SKM-1 treated with dmso at 0.1 percent for 144 hours (cell line): ENCODE measurements around the gene STK39.

ENCODE experiments used
- DNase-seq: peaks from one replicate; lab custom pipeline; 2025; ENCODE audit not compliant: unreplicated experiment; lab: John Stamatoyannopoulos, UW

STK39 gene

DNA sequence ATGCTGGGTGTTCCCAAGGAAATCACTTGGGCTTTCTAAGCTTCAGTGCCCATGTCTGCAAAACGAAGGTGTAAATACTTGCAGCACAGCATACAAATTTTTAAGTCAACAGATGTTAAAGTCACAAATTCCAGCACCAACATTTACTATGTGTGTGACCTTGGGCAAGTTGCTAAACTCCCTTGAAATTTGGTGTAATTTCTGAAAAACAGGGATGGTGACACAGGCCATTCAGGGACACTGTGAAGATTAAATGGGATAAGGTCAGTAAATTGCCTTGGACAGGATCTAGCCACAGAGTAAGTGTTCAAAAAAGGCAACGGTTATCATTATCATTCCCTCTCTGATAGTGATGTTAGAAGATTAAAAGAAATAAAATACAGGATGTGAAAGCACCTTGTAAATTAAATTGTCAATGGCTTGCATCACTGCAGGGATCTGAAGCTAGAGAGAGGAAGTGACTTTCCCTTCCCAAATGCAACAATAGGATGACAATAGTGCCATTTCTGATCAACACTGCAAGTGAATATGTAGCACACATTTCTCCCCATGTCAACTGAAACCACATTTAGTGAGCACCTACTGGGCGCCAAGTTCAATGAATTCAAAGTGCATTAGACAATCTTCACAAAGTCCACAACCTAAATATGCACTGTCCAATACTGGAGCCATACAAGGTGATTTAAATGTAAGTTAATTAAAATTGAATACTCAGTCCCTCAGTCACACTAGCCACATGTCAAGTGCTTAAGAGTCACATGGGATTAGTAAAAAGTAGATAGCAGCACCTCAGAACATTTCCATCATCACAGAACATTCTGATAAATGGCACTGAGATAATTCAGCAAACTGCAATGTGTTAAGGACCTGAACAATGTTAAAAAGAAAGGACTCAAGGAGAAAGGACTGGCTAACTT is 81.2 kb downstream of the STK39 start:
- no peak for DNase-seq

DNA sequence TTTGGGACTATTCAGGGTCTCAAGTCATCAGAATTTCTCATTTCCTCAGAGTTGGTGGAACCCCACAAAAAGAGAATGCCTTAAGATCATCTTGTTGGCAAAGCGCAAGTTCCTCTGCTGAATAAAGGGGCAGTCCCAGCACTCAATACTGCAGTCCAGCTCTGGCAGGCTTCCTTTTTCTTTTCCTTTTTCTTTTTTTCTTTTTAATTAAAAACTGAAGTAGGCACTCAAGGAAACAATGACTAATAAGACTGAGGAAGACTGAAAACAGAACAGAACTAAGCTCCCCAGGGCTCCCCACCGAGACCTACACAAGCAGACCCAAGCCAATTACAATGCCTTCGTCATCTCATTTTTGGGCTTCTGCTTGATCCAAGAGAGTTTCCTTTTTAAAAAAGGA is 82.0 kb downstream of the STK39 start:
- DNase-seq: no peak

DNA sequence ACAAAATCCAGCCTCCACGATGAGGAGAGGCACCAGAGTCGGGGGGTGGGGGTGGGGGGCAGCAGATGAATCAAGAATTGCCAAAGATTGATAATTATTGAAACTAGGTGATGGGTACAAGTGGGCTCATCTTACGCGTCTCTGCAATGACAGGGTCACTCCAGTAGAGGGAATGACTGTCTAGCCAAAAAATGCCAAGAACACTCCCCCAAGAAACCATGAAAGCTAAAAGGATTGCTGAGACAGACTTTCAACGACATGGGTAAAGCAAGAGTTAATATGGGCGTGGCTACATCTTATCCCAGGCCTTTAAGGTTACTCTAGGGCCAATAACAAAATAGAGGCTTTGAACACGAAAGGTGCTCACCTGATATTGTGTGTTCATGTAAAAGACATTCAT is 86.5 kb downstream of the STK39 start:
- no peak for DNase-seq

DNA sequence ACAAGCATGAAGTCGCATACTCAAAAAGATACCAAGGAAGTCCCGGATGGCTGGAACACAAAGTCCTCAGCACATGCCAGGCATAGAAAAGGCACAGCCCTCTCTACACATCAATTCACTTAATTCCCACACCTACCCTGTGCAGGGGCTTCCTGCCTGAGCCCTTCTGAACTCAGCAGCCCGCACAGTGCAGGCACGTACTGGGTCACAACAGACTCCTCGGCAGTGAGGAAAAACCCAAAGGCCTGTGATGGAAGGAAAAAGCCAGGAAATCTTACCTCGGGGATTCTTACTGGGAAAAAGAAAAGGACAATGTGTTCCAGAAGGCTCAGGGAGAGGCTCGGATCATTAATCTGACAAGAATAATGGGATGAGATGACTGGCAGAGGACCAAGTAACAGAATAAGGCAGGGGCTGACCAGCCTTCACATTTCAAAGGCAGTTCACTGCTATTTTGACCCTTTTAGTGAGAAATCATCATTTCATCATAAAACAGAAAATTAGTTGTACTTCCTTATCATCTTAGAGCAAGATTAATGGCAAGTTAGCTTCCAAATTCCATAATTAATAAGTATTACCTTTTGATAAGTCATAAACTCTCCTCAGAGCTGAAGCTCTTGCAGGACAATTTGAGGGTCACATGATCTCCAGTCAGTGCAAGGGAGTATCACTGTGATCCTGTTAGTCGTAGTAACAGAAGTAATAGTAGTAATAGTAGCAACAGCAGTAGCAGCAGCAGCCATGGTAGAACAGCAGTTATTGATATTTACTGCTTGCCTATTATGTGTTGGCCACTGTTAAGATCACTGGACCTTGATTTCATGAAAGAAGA is 87.4 kb downstream of the STK39 start:
- no peak for DNase-seq

DNA sequence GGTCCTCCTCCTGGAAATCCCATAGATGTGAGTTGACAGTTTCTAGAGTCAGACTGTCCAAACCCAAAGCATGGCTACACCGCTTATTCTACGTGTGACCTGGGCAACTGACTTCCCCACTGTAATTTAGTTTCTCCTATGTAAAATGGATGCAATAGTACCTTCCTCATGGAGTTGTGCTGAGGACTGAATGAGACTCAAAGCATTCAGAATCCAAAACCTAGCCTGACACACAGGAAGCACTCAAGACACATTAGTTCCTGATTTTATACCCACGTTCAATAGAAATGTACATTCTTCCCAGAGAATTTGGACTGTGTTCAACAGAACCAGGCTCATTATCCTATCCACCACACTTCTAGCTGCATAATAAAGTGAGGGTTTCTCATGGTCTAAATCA is 88.8 kb downstream of the STK39 start:
- DNase-seq: no peak

DNA sequence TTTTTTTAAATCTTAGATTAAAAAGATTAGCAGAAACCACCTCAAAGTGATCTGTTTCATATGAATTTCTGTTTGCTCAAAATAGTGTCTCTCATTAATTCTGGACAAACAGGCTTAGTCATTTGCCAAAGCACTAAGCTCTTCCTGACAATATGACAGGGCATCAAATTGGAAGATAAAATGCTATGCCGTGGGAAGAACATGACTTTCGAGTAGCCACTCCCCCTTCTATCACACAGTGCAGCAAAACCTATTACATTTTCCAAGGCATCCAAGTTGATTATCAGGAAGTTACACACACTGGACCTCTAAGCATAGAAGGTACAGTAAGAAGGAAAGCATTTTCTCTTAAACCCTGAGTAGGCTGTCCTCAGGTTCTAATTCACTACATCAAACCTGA is 89.5 kb downstream of the STK39 start:
- DNase-seq: no peak

DNA sequence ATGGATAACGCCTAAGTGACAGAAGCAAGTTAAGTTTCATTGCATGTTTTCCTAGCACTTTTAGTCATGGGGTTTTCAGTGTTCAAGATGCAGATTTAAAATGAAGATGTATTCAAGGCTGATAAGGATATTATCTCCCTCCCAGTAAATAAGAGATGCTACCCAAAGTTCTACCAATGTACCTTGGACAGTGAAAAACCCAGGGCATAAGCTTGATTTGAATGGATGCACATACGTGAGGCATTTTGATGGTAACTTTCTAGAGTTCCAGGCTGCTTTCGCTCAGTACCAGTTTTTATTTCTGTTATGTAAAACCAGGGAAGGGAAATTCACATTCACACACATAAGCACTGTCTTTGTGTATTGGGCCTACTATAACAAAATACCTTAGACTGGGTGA is 90.3 kb downstream of the STK39 start:
- no peak for DNase-seq

DNA sequence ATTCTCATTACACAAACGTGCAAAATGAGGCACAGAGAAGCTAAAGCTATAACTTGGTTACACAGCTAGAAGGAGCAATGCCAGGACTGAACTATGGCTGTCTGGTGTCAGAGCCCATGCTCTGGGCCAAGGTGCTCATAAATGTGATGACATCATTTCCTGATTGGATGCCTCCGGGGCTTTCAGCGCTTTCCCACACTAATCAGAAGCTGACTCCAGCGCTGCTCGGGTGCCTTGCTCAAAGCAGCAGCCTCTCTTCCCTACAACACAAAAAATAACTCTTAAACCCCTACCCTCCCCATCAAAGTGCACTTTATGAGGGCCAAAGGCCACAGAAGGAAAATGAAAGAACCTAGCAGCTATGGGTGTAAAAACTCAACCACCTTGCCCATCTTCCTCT is 90.7 kb downstream of the STK39 start:
- DNase-seq: no peak

DNA sequence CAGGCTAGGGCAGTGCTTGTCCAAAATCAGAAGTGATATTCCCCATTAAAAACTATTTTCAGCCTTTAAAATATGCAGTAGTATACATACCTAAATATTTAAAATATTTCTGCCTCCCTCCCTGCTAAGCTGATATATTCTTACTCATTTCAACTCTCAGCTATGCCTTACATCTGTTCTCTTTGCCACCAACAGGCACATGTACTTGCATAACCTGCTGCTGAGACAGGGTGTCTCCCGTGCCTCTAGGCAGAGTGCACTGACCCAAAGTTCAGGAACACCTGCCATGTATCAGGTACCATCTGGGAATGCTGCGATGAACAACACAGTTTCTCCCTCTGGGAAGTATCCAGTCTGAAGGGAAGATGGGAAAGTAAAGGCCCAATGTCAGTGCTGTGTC is 91.7 kb downstream of the STK39 start:
- no peak for DNase-seq

DNA sequence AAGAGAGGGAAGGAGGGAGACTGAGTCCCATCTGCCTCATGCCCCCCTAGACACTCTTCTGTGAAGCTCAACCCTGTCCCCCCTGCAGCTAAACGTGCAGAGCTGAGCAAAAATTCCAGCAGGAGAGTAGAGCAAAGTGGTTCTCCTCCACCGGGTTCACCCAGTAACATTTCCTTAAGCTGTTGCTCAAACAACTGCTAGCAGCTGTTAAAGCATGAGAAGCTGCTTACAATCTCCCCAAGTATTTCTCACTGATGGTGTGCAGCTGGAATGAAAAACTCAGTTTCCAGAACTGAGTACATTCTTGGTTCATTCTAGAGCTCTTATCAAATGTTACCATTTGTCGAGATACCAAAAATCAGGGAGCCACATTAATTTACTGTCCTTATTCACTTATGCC is 92.3 kb downstream of the STK39 start:
- DNase-seq: no peak

DNA sequence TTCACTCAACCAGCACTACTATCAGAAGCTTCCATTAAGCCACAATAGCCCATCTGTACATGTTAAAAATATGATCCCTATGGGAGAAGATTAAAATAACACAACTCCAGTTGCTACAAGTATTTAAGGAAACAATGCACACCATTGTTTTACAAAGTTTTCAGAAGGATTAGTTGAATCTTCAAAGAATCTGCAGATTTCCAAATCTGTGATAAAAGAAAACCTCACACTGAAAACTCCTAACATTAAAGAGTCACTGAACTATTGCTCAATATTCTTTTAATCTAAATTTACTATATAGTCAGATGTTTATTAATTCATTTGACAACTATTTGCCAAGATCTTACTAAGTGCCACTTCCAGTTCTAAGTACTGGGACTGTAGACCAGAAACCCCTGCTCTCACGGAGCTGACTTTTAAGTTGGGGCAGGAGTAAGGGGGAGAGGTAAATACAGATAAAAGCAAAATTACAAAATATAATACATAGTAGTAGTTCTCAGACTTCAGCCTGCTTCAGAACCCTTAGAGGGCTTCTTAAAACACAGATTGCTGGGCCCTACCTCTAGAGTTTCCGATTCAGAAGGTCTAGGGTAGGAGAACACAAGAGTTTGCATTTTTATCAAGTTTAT is 94.4 kb downstream of the STK39 start:
- no peak for DNase-seq

DNA sequence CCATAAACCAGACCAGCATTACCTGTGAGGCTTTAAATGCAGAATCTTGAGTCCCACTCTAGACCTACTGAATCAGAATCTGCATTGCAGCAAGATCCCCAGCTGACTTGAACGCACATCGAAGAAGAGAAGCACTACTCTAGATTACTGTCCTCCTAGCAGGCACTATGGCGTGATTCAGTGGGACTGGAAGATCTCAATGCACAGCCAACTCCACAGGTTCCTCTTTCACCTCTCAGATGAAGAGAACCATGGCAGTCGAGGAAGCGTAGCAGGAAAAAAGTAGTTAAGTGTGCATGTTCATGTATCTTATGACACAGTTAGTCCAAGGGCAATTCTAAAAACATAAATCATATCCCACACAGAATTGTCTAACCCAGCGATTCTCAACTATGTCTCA is 97.4 kb downstream of the STK39 start:
- no peak for DNase-seq

DNA sequence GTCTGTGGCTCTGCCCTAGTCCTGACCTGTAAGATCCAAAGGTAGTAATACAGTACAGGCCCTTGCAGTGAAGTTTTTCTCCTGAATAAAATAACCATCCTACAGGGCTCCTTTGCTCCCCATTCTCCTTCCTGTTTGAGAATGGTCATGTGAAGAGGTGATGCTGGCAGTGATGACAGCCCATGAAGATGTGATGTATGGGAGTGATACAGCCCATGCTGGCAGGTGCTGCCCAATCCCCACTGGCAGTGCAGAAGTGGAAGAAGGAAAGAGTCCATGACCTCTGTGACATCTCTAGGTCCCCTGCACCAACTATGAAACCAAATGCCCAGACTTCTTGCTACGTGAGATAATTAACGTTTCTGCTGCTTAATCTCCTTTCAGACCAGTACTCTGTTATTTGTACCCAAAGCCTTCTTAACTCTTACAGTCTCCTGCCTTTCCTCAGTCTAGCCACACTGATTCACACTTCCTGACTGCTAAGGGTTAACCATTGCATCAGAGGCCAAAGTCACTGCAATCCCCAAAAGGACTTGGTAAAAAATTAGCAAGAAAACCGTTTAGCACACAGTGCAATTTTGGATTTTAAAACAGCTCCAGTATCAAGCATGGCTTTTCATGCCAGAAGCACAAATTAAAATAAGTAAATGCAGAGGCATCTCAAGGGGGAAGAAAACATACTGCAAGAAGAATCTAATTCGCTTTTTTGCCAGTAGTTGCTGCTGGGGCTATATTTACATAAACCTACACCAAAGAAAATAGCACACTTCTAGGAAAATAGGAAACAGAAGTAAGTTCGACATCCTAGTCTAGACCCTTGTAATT is 98.0 kb downstream of the STK39 start:
- DNase-seq: peak; percentile 51

DNA sequence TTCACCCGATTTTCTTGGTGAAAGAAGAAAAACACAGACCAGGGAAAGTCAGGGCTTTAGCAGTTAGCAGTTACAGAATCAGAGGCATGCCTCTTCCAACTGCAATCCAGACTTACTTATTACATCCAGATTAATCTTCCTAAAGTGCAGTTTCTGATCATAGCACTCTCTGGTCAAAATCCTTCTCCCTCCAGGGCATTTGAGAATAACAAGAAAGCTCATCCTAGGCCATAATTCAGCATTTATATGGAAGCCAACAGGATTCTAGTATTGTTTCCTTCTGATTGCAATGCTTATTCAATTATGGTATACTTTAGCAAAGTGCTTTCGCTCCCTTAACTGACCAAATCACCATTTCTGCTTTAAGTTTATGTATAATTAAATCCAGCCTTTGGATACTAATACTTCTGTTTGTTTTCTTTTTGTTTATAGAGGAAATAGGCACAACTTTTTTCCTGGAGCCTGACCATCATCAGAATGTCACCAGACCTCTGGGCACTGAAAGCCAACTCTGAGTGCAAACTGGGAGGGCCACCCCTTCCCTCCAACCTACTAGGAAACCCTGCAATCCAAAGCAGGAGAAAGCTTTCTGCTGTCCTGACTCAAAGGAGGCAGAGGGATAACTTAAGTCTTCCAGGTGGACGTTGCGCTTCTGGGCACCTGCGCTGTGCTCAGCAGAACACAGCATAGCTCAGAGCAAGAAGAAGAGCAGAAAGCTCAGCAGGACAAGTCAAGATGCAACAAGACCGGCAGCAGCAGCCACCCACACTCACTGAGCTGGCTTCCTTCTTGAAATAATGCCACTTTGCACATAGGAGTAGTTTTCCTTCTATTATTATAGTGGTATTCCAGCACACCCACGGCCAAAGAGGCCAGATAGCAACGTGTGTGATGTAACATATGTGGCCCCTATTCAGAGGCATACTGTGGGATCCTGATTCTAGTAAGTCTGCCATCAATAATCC is 99.3 kb downstream of the STK39 start:
- DNase-seq: no peak

DNA sequence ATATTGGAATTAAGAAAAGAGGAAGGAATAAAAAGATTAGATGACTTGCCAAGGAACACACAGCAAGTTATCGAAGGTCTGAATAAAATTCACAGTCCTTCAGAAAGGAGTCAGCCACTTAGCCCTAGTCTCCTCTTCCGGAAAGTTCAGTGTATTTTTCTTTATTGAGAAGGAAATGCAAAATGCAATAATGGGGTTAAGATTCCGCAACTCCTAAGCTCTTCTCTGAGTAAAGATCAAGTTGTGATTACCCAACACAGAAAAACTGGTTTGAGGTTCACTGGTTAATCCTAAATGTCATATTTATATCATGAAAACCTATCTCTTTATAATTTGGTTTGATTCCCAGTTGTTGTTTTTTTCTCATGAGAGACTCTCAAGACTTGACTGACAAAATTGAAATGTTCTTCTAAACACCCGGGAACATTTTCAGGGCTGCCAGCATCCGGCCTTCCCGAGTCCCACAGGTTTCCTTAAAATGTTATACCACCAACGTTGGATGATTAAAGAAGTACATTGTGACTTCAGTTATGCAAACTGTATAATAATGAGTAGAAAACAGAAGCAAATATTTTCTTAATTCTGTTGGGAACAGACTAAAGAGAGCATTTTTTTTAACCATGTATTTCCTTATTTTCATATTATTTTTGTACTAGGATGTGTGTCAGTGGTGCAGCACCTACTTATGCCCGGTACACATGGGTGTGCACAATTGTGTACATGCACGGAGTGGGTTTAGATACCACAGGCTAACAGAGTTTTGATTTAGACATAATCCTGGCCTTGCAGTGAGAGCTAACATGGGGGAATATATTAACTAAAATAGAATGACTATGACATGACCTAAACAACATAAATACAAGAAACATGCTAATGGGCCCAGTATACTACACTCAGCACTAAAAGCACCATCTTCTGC is 100.2 kb downstream of the STK39 start:
- DNase-seq: no peak

DNA sequence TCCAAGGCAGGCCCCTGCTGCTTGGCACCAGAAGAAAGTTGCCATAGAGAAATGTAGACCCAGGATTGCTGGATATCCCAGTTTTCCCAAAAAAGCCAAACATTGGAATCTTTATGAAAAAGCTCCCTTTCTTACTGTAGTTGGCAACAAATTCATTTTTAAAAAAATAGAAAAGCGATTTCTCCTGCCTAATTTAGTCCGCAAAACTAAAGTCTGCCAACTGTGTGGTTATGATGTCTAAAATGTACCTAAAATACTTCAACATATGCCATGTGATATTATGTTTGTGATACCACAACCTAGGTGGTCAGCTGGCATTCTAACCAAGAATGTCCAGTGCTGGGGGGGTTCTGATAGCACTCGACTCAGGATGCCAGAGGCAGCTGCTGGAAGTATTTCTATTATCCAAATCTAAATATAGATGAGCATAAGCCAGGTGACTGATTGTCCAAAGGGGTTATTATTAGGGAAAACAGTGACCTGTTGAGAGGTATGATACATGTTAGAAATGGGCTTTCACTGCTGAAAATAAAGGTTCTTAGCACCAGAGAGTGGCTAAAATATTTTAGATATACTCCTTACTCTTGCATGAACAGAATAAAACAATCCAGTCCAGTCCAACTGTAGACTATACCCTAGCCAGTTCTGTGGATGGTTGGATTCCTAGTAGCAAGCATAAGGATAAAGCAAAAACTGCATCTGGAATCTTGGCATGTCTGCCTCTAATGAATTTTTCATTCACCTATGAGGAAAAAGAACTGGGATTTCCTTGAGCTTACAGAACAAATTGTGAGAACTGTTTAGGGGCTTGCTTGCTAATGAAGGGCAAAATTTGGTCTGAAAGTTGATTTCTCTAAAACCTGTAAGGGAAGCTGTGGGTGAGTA is 101.7 kb downstream of the STK39 start:
- no peak for DNase-seq

DNA sequence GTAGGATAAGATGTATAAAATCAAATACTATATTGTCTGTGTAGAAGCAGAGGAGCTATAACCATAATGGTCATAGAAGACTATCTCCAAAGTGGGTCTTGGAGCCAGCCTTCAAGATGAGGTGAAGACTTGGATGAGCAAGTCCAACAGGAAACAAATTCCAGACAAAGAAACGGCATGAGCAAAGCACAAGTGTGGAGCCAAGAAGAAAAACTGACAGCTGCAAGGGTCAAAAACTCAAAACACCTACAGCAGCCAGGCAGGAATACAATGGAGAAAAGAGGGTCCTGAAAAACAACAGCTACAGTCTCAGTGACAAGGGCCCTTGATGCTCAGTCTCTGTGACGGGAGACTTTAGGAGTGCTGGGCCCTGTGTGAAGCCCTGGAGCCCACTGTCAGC is 102.4 kb downstream of the STK39 start:
- DNase-seq: no peak

DNA sequence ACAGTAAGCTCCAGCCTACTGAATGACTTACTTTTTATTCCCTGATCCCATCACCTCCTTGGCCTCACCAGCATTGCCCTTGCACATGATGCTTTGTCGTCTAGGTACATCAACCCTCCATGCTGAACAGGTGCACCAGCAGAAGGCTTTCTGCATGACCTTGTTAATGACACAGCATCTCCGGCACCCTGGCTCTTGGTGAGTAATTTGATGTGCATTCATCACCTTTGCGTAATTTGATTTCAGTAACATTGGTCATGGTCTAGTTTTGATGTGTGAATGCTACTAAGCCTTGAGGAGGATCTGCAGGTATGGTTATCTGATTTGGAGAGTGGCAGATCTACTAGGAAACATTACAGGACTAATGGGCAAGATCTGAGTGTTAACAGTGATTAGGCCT is 103.6 kb downstream of the STK39 start:
- no peak for DNase-seq
